Measurements from ENCODE around the gene RBM12. TPM values are rescaled to one million over a fixed set of nuclear protein-coding genes. Genes with fewer than 3 reads are reported as not detected.

Gene RBM12
- total RNA-seq, 1 donor from 2014 or later = 189 TPM

DNA sequence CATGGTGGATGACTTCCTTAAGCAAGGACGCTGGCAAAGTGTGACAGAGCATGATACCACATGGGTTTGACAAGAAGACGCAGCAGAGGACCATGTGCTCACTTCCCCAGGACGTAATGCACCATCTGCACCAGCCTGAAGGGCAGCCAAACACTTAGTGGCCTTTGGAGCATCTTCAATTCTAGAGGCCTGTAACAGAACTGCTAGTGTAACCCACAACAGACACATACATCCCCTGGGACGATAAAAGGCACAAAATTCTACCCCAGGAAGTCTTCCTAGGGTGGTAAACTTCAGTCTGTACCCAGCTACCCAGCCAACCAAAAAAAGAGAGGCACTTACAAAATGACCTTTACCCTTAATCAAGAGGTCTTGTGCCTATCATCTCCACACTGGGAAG lies 9.2 kb upstream of the RBM12 start:
- H3K36me3 Mint-ChIP-seq (ENCODE audit: low read depth) = peaks cover 3% of the 10 kb centered on the region
- TF ChIP-seq CTCF (conservative IDR thresholded peaks at IDR 0.05) = no peak
- no peaks in the 10 kb centered on the region for H3K27me3 Mint-ChIP-seq (ENCODE audit: low read depth)
- H3K4me1 Mint-ChIP-seq = no peaks in the 10 kb centered on the region
- H3K4me3 Mint-ChIP-seq = no peak overlapping the region
- H3K9me3 Mint-ChIP-seq = no peaks in the 10 kb centered on the region
- H3K27ac Mint-ChIP-seq (ENCODE audit: unreplicated experiment) = no peak overlapping the region
- DNase-seq (ENCODE audit: low read depth, low spot score) = no peak

DNA sequence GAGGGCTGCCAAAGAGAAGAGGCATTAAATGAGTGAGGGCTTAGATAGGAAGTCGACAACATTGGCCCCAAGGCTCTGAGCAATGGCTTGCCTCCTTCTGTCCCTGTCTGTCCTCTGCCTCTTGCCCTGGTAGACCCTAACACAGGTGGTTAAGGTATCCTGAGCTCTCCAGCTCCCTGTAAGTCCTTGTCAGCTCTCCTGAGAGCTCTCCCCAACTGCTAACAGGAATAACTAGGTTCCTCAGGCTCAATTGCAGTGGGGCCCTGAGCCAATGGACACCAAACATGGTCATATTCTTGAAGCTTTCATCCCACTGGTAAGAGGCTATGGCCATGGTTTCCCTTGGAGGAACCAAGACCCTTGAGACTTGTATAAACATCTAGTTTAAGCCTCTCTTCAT lies 5.0 kb upstream of the RBM12 start:
- Mint-ChIP-seq H3K36me3 (ENCODE audit: low read depth) (peaks cover 3% of the 10 kb centered on the region), H3K27ac (ENCODE audit: unreplicated experiment) (no peak overlapping the region), H3K9me3 (no peaks in the 10 kb centered on the region), H3K27me3 (ENCODE audit: low read depth) (no peaks in the 10 kb centered on the region), H3K4me1 (peaks cover 5% of the 10 kb centered on the region), H3K4me3 (no peak overlapping the region)
- DNase-seq (ENCODE audit: low read depth, low spot score) = no peak
- TF ChIP-seq CTCF (conservative IDR thresholded peaks at IDR 0.05) = no peak

- Mint-ChIP-seq H3K36me3 (ENCODE audit: low read depth) (peaks cover 3% of the 10 kb centered on the region), H3K9me3 (no peaks in the 10 kb centered on the region), H3K4me1 (peaks cover 5% of the 10 kb centered on the region), H3K4me3 (no peak overlapping the region), H3K27me3 (ENCODE audit: low read depth) (no peaks in the 10 kb centered on the region), H3K27ac (ENCODE audit: unreplicated experiment) (no peak overlapping the region)
- no peak for TF ChIP-seq CTCF (conservative IDR thresholded peaks at IDR 0.05)
- no peak for DNase-seq (ENCODE audit: low read depth, low spot score)
Observed at GRCh38 chr20:35669221-35669620, 4.5 kb upstream of the RBM12 start.

DNA sequence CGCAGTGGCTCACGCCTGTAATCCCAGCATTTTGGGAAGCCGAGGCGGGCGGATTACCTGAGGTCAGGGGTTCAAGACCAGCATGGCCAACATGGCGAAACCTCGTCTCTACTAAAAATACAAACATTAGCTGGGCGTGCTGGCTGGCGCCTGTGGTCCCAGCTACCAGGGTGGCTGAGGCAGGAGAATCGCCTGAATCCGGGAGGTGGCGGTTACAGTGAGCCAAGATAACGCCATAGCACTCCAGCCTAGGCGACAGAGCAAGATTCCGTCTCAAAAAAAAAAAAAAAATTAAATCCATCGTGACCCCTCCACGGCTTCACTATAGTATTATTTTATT lies 1.2 kb upstream of the RBM12 start:
- Mint-ChIP-seq H3K36me3 (ENCODE audit: low read depth) (no peaks in the 10 kb centered on the region), H3K4me1 (peaks cover 36% of the 10 kb centered on the region), H3K27me3 (ENCODE audit: low read depth) (no peaks in the 10 kb centered on the region), H3K4me3 (peak overlapping the region; percentile 18), H3K9me3 (no peaks in the 10 kb centered on the region), H3K27ac (ENCODE audit: unreplicated experiment) (no peak overlapping the region)
- DNase-seq (ENCODE audit: low read depth, low spot score) = no peak
- TF ChIP-seq CTCF (conservative IDR thresholded peaks at IDR 0.05) = no peak

DNA sequence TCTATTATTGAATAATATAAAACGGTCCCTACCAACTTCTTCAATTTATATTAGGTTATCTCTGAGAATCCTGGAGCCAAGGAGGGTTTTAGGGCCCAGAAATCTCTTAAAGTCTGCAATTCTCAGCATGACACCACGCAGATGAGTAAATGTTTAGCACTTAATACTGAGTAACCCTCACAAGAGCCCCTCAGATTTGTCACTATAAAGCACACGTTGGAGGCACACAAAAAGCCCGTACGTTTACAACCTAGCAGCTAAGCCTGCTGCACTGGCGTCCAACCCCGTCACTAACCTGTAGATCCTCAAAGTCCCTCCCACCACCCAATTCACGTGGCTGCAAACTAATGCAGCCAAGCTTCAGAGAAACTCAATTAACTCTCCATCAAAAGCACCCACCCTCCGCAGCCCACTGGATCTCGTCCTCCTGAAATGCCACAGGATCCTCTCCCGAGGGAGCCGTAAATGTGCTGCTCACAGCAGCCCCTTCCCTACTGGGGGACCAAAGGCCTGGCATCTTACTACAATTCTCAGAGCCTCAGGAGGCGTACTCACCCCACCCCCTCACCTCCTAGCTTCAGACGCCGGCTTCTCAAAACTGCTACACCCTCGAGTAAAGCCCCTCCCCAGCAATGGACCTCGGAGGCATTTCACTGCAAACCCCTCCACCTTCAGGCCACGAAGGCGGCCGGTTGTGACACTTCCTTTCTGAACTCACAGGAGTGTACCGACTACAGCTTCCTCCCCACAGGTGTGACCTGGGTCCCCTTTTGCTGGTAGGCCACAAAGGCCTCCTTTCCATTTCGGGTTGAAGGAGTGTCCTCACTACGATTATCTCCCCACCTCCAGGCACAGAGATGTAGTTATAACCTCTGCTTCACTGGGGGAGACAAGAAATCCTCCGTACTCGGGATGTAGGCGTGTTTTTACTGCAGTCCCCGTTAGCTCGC lies 909 bp downstream of the RBM12 start:
- Mint-ChIP-seq H3K9me3 (no peaks in the 10 kb centered on the region), H3K4me3 (peak overlapping the region; percentile 99), H3K4me1 (peaks cover 56% of the 10 kb centered on the region), H3K36me3 (ENCODE audit: low read depth) (no peaks in the 10 kb centered on the region), H3K27ac (ENCODE audit: unreplicated experiment) (peak overlapping the region; percentile 100), H3K27me3 (ENCODE audit: low read depth) (no peaks in the 10 kb centered on the region)
- TF ChIP-seq CTCF (conservative IDR thresholded peaks at IDR 0.05) = peak; percentile 5
- peak; percentile 12 for DNase-seq (ENCODE audit: low read depth, low spot score)
